ENCODE results near the gene GSPT1.

DNA sequence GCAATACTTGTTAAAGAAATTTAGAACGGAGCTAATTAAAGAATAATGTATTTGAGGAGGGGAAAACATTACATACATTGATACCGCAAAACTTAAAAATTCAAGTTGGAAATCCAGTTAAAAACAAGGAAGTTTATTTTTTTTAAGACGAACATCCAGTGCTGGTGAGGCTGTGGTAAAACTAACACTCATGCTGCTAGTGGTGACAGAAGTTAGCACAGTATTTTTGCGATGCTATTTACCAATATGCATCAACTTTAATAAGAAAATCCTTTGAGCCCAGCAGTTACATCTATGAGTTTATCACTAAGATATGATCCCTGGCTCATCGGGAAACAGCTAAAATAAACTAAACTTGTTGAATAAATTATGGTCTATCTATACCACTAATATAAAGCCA is 31.7 kb downstream of the GSPT1 start:
- TF ChIP-seq, protein P1, sequence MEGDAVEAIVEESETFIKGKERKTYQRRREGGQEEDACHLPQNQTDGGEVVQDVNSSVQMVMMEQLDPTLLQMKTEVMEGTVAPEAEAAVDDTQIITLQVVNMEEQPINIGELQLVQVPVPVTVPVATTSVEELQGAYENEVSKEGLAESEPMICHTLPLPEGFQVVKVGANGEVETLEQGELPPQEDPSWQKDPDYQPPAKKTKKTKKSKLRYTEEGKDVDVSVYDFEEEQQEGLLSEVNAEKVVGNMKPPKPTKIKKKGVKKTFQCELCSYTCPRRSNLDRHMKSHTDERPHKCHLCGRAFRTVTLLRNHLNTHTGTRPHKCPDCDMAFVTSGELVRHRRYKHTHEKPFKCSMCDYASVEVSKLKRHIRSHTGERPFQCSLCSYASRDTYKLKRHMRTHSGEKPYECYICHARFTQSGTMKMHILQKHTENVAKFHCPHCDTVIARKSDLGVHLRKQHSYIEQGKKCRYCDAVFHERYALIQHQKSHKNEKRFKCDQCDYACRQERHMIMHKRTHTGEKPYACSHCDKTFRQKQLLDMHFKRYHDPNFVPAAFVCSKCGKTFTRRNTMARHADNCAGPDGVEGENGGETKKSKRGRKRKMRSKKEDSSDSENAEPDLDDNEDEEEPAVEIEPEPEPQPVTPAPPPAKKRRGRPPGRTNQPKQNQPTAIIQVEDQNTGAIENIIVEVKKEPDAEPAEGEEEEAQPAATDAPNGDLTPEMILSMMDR (IDR thresholded peaks at IDR 0.05) = no peak
- TF ChIP-seq EZH2 (IDR thresholded peaks at IDR 0.05) = no peak

Measured in neural progenitor cell (in vitro differentiated cells).